Mesendoderm (in vitro differentiated cells): ENCODE results near the gene TBXA2R.
A peak's percentile ranks its signal among the peaks of the same experiment; 100 is the strongest.

Experiments used
- DNase-seq: peaks from one replicate; pipeline ENCODE4 v3.0.0; 2013
- H2AK5ac ChIP-seq: 2 replicates; pipeline ENCODE4 v1.6.1; 2013; ENCODE audit warnings: low read length, inconsistent platforms
- H2BK120ac ChIP-seq: 2 replicates; pipeline ENCODE4 v1.6.1; 2013; ENCODE audit warnings: low read depth, mild to moderate bottlenecking, low read length, moderate library complexity, mixed read lengths
- H2BK15ac ChIP-seq: replicated peaks from 2 replicates; pipeline ENCODE4 v1.6.1; 2013; ENCODE audit warnings: low read depth, mild to moderate bottlenecking, moderate library complexity
- H2BK5ac ChIP-seq: 2 replicates; pipeline ENCODE4 v1.6.1; 2013; ENCODE audit warnings: low read length, inconsistent platforms
- H3K18ac ChIP-seq: 2 replicates; pipeline ENCODE4 v1.6.1; 2013; ENCODE audit warnings: mild to moderate bottlenecking, low read length, mixed read lengths
- H3K23ac ChIP-seq: one replicate; pipeline ENCODE4 v1.6.1; 2013; ENCODE audit warnings: low read length
- H3K27ac ChIP-seq: 2 replicates; pipeline ENCODE4 v1.5.1; 2013; ENCODE audit warnings: low read depth, mild to moderate bottlenecking, inconsistent platforms, low read length, moderate library complexity
- H3K27me3 ChIP-seq: 2 replicates; pipeline ENCODE4 v1.6.1; 2013; ENCODE audit warnings: low read length, control low read depth, mild to moderate bottlenecking, inconsistent platforms; ENCODE audit not compliant: insufficient read depth, poor library complexity
- H3K36me3 ChIP-seq: 2 replicates; pipeline ENCODE4 v1.6.1; 2013; ENCODE audit warnings: low read length, inconsistent platforms; ENCODE audit not compliant: control insufficient read depth, insufficient read depth
- H3K4ac ChIP-seq: one replicate; pipeline ENCODE4 v1.6.1; 2013; ENCODE audit warnings: low read depth, mild to moderate bottlenecking, low read length, moderate library complexity
- H3K4me1 ChIP-seq: 2 replicates; pipeline ENCODE4 v1.6.1; 2013; ENCODE audit warnings: low read depth, low read length, inconsistent platforms; ENCODE audit not compliant: control insufficient read depth
- H3K4me2 ChIP-seq: 2 replicates; pipeline ENCODE4 v1.6.1; 2013; ENCODE audit warnings: low read length
- H3K4me3 ChIP-seq: 2 replicates; pipeline ENCODE4 v1.5.1; 2013; ENCODE audit warnings: mild to moderate bottlenecking, low read length
- H3K56ac ChIP-seq: one replicate; pipeline ENCODE4 v1.6.1; 2013; ENCODE audit warnings: low read length
- H3K79me1 ChIP-seq: 2 replicates; pipeline ENCODE4 v1.6.1; 2013; ENCODE audit warnings: low read length, inconsistent platforms
- H3K79me2 ChIP-seq: 2 replicates; pipeline ENCODE4 v1.6.1; 2013; ENCODE audit warnings: mild to moderate bottlenecking, low read length; ENCODE audit not compliant: control insufficient read depth, insufficient read depth
- H3K9ac ChIP-seq: 2 replicates; pipeline ENCODE4 v1.6.1; 2013; ENCODE audit warnings: low read length, inconsistent platforms
- H4K5ac ChIP-seq: one replicate; pipeline ENCODE4 v1.6.1; 2013; ENCODE audit warnings: low read length
- H4K8ac ChIP-seq: one replicate; pipeline ENCODE4 v1.6.1; 2013; ENCODE audit warnings: low read depth, mild to moderate bottlenecking, control low read depth, low read length, moderate library complexity
- WGBS: extraction: QIAGEN DNeasy Blood & Tissue Kit; methylation state at CpG from one replicate; pipeline ENCODE4 v1.1.7; 2013; ENCODE audit warnings: low lambda C conversion rate, missing lambda C conversion rate; ENCODE audit not compliant: insufficient coverage; ENCODE audit errors: extremely low coverage; 5-methylcytosine and 5-hydroxymethylcytosine counted together

Gene TBXA2R

GRCh38 chr19:3595521-3596061 lies 11.1 kb downstream of the TBXA2R start:
- H3K4me3 ChIP-seq = no peak overlapping the region
- no peak overlapping the region for H3K9ac ChIP-seq
- no peaks in the 10 kb centered on the region for H3K36me3 ChIP-seq
- H2BK15ac ChIP-seq = no peak overlapping the region
- no peak overlapping the region for H4K5ac ChIP-seq
- no peak for DNase-seq
- H3K27ac ChIP-seq = no peak overlapping the region
- no peak overlapping the region for H3K23ac ChIP-seq
- H3K79me1 ChIP-seq = no peaks in the 10 kb centered on the region
- H3K79me2 ChIP-seq = no peaks in the 10 kb centered on the region
- H3K56ac ChIP-seq = no peak overlapping the region
- H3K18ac ChIP-seq = no peak overlapping the region
- no peak overlapping the region for H2AK5ac ChIP-seq
- WGBS = no CpG with 5 or more reads among the region's 34 CpGs
- no peaks in the 10 kb centered on the region for H3K27me3 ChIP-seq
- no peak overlapping the region for H2BK5ac ChIP-seq
- H3K4ac ChIP-seq = no peak overlapping the region
- H3K4me1 ChIP-seq = no peaks in the 10 kb centered on the region
- H2BK120ac ChIP-seq = no peak overlapping the region
- H4K8ac ChIP-seq = no peak overlapping the region
- H3K4me2 ChIP-seq = no peak overlapping the region

DNA sequence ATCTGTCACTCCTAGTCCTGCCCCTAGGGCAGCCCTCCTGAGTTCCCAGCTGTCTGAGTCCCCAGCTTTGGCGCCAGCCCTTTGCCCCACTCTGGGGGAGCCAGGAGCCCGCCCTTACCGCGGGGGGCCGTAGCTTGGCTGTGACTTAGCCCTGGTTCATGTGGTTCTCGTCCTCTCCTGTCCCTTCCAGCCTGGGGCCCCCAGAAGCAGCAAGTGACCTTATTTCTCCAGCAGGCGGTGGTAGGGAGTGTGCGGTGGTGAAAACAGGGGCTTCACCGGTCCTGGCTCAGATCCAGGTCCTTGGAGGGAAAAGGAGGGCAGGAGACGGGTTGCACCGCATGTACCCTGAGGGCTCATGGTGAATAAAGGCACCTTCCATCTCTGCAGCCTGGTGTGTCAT lies 13.5 kb downstream of the TBXA2R start:
- Histone ChIP-seq H2AK5ac (no peak overlapping the region), H3K79me1 (no peaks in the 10 kb centered on the region), H2BK5ac (no peak overlapping the region), H3K79me2 (no peaks in the 10 kb centered on the region), H3K23ac (no peak overlapping the region), H3K4me3 (no peak overlapping the region), H3K9ac (no peak overlapping the region), H4K5ac (no peak overlapping the region), H4K8ac (no peak overlapping the region), H3K4ac (no peak overlapping the region), H3K18ac (no peak overlapping the region), H3K4me1 (no peaks in the 10 kb centered on the region), H3K4me2 (no peak overlapping the region), H3K56ac (no peak overlapping the region), H3K36me3 (no peaks in the 10 kb centered on the region), H2BK15ac (no peak overlapping the region), H3K27me3 (no peaks in the 10 kb centered on the region), H3K27ac (no peak overlapping the region), H2BK120ac (no peak overlapping the region)
- WGBS = no CpG with 5 or more reads among the region's 11 CpGs
- peak; percentile 60 for DNase-seq

DNA sequence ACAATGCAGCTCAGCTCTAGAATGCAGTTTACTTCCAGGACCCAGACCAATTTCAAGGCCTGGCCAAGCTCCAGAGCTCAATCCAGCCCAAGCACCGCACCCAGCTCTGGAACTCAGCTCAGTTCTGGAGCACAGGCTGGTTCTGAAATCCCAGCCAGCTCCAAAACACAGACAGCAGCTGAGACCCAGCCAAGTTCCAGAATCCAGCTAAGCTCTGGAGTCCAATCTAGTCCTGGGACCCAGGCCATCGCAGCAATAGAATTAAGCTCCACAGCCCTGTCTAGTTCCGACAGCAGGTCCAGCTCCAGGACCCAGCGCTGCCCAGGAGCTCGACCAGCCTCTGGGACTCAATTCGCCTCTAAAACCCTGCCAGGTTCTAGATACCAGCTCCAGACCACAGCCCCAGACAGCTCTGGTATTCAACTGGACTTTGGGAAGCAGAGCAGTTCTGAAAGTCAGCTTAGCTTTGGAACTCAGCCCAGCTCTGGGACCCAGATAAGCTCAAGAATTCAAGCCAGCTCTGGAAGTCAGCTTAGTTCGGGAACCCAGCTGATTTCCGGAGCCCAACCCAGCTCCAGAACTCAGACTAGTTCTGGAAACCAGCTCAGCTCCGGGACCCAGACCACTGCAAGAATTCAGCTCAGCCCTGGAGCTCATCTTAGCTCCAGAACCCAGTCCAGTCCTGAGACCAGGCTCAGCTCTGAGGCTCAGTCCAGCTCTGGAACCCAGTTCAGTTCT lies 14.6 kb downstream of the TBXA2R start:
- H2BK5ac ChIP-seq = no peak overlapping the region
- H3K27ac ChIP-seq = no peak overlapping the region
- no peak overlapping the region for H3K4me2 ChIP-seq
- H3K79me1 ChIP-seq = no peaks in the 10 kb centered on the region
- no peak overlapping the region for H3K18ac ChIP-seq
- H4K8ac ChIP-seq = no peak overlapping the region
- no peak for DNase-seq
- no peak overlapping the region for H3K4me3 ChIP-seq
- no peaks in the 10 kb centered on the region for H3K79me2 ChIP-seq
- H3K9ac ChIP-seq = no peak overlapping the region
- H3K27me3 ChIP-seq = no peaks in the 10 kb centered on the region
- H3K36me3 ChIP-seq = no peaks in the 10 kb centered on the region
- no peak overlapping the region for H2BK15ac ChIP-seq
- WGBS = no CpG with 5 or more reads among the region's 9 CpGs
- no peak overlapping the region for H3K4ac ChIP-seq
- no peak overlapping the region for H2AK5ac ChIP-seq
- H3K56ac ChIP-seq = no peak overlapping the region
- H4K5ac ChIP-seq = no peak overlapping the region
- no peaks in the 10 kb centered on the region for H3K4me1 ChIP-seq
- H3K23ac ChIP-seq = no peak overlapping the region
- H2BK120ac ChIP-seq = no peak overlapping the region

DNA sequence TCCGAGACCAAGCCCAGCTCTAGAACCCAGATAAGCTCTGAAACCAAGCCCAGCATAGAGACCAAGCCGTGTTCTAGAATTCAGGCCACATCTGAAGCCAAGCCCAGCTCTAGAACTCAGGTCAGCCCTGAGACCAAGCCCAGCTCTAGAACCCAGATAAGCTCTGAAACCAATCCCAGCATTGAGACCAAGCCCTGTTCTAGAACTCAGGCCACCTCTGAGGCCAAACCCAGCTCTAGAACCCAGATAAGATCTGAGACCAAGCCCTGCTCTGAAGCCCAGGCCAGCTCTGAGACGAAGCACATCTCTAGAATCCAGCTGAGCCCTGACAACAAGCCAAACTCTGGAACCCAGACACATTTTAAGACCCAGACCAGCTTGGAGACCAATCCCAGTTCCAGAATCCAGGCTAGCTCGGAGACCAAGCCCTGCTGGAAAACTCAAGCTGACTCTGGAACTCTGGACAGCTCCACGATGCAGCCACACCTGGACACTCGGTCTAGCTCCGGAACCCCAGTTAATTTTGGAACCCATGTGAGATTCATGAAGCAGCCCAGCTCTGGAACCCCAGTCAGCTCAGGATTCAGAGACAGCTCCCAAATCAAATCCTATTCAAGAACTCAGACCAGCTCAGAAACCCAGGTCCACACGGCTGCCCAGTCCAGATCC lies 15.6 kb downstream of the TBXA2R start:
- no peak overlapping the region for H4K8ac ChIP-seq
- no peak overlapping the region for H3K18ac ChIP-seq
- H3K4me2 ChIP-seq = no peak overlapping the region
- no peak overlapping the region for H2BK120ac ChIP-seq
- H2BK15ac ChIP-seq = no peak overlapping the region
- no peaks in the 10 kb centered on the region for H3K79me2 ChIP-seq
- H3K56ac ChIP-seq = no peak overlapping the region
- H3K27me3 ChIP-seq = no peaks in the 10 kb centered on the region
- WGBS = no CpG with 5 or more reads among the region's 8 CpGs
- no peak for DNase-seq
- H3K23ac ChIP-seq = no peak overlapping the region
- no peak overlapping the region for H2AK5ac ChIP-seq
- no peak overlapping the region for H2BK5ac ChIP-seq
- no peak overlapping the region for H3K4ac ChIP-seq
- H3K4me1 ChIP-seq = no peaks in the 10 kb centered on the region
- no peaks in the 10 kb centered on the region for H3K79me1 ChIP-seq
- H3K4me3 ChIP-seq = no peak overlapping the region
- no peak overlapping the region for H4K5ac ChIP-seq
- no peak overlapping the region for H3K27ac ChIP-seq
- H3K9ac ChIP-seq = no peak overlapping the region
- no peaks in the 10 kb centered on the region for H3K36me3 ChIP-seq

GRCh38 chr19:3589949-3590348 lies 16.7 kb downstream of the TBXA2R start:
- H2BK15ac ChIP-seq = no peak overlapping the region
- H3K56ac ChIP-seq = no peak overlapping the region
- H2AK5ac ChIP-seq = no peak overlapping the region
- H2BK120ac ChIP-seq = no peak overlapping the region
- no peak overlapping the region for H4K5ac ChIP-seq
- no peak overlapping the region for H3K18ac ChIP-seq
- H3K23ac ChIP-seq = no peak overlapping the region
- H3K79me2 ChIP-seq = no peaks in the 10 kb centered on the region
- WGBS = no CpG with 5 or more reads among the region's 22 CpGs
- H3K4me1 ChIP-seq = no peaks in the 10 kb centered on the region
- H3K9ac ChIP-seq = no peak overlapping the region
- no peak overlapping the region for H2BK5ac ChIP-seq
- no peaks in the 10 kb centered on the region for H3K36me3 ChIP-seq
- H4K8ac ChIP-seq = no peak overlapping the region
- peaks cover 5% of the 10 kb centered on the region for H3K27me3 ChIP-seq
- no peak for DNase-seq
- no peak overlapping the region for H3K4me3 ChIP-seq
- H3K27ac ChIP-seq = no peak overlapping the region
- H3K79me1 ChIP-seq = no peaks in the 10 kb centered on the region
- H3K4ac ChIP-seq = no peak overlapping the region
- no peak overlapping the region for H3K4me2 ChIP-seq
